Bronchial epithelial cell (primary cell): Measurements from ENCODE around the gene SORCS2. TPM values are rescaled to one million over a fixed set of nuclear protein-coding genes. Genes with fewer than 3 reads are reported as not detected.

Experiments
- DNase-seq: peaks from one replicate; pipeline ENCODE4 v3.0.0-alpha.2; 2010; ENCODE audit warnings: low read depth
- FAIRE-seq: peaks from 2 replicates; lab custom pipeline; 2011; peaks lifted over from hg19 to GRCh38; lab: Jason Lieb, UNC
- H3K27me3 ChIP-seq: 2 replicates; pipeline ENCODE4 v1.5.1; 2011; ENCODE audit warnings: low read length; ENCODE audit not compliant: control insufficient read depth, insufficient read depth
- H3K36me3 ChIP-seq: 2 replicates; pipeline ENCODE4 v1.5.1; 2011; ENCODE audit warnings: low read length; ENCODE audit not compliant: control insufficient read depth, insufficient read depth
- H3K4me3 ChIP-seq: 2 replicates; pipeline ENCODE4 v1.5.1; 2011; ENCODE audit warnings: mild to moderate bottlenecking, low read depth, low read length, control low read depth
- total RNA-seq: library from RNA; depleted of rRNA; stranded (reverse); fragments of >200 nt; gene quantifications from 2 replicates; pipeline ENCODE4 v1.2.1, GENCODE V29; 2014
- TF ChIP-seq, protein P1 (sequence below): IDR thresholded peaks from 2 replicates; pipeline ENCODE4 v1.5.1; 2011; ENCODE audit warnings: mild to moderate bottlenecking, moderate library complexity, low read length, control low read depth, inconsistent platforms; ENCODE audit not compliant: insufficient read depth, severe bottlenecking

Gene SORCS2
- total RNA-seq, 1 donor from 2014 or later = under 0.01 TPM

DNA sequence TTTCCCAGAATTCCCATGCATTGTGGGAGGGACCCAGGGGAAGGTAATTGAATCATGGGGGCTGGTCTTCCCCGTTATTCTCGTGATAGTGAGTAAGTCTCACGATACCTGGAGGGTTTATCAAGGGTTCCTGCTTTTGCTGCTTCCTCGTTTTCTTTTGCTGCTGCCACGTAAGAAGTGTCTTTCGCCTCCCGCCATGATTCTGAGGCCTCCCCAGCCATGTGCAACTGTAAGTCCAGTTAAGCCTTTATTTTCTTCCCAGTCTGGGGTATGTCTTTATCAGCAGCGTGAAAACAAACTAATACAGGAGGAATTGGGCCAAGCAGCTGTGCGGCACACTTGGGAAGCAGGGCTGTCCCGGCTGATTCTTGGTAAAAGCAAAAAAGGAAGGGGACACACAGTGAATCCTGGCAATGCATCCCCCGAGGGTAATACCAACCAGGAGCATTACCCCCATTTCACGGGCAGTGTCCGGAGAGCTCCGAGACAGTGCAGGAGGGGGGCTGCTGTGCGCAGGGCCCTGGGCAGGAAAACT is 561.7 kb downstream of the SORCS2 start:
- no peak overlapping the region for H3K4me3 ChIP-seq
- H3K27me3 ChIP-seq = no peaks in the 10 kb centered on the region
- no peaks in the 10 kb centered on the region for H3K36me3 ChIP-seq
- FAIRE-seq = no peak
- no peak for DNase-seq
- TF ChIP-seq, protein P1, sequence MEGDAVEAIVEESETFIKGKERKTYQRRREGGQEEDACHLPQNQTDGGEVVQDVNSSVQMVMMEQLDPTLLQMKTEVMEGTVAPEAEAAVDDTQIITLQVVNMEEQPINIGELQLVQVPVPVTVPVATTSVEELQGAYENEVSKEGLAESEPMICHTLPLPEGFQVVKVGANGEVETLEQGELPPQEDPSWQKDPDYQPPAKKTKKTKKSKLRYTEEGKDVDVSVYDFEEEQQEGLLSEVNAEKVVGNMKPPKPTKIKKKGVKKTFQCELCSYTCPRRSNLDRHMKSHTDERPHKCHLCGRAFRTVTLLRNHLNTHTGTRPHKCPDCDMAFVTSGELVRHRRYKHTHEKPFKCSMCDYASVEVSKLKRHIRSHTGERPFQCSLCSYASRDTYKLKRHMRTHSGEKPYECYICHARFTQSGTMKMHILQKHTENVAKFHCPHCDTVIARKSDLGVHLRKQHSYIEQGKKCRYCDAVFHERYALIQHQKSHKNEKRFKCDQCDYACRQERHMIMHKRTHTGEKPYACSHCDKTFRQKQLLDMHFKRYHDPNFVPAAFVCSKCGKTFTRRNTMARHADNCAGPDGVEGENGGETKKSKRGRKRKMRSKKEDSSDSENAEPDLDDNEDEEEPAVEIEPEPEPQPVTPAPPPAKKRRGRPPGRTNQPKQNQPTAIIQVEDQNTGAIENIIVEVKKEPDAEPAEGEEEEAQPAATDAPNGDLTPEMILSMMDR = no peak

DNA sequence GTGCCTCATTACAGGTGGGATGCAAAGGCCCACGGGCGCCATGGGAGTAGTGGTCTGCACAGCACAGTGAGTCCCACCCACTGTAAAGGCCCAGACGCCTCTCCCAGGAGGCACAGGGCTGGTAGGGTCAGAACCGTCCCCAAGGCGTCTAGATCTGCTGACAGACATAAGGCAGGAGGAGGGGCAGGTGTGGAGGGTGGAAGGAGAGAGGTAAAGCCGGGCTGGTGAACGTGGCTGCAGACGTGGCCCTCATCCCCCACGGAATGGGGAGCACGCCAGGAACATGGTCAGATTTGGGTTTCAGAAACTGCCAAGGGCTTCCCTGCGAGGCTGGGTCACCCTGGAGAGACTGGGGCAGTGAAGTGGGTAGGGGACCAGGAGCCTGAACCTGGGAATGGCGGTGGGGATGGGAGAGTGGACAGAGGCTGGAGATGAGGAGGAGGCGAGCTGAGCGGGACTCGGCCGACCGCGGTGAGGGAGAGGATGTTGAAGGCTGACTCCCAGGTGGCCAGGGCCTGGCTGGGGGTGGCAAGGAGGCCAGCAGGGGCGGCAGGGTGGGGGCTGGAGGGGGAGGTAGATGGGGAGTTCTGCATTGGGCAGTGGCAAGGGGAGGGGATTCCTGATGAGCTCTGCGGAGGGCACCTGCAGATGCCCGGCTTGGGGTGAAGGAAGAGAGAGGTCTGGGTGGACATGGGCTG is 562.4 kb downstream of the SORCS2 start:
- TF ChIP-seq, protein P1 = no peak
- FAIRE-seq = no peak
- Histone ChIP-seq H3K27me3 (no peaks in the 10 kb centered on the region), H3K36me3 (peaks cover 3% of the 10 kb centered on the region), H3K4me3 (no peak overlapping the region)
- no peak for DNase-seq

DNA sequence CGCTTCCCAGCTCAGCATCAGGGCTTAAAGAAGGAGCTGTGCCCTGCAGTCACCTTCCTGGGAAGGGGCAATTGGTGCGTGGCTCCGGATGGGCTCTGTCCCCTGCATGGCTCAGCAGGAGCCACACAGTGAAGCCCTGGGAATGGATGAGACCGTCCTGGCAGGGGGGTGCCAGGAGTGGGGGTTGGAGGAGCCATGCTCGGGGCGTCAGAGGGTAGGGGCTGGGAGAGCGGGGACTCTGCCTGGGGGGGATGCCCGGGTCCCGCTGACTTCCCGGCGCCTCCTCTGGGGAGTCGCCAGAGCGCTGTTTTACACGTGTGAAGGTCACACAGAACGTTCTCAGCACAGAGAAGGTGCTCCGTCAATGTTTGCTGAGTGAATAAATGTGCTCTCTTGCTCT is 563.2 kb downstream of the SORCS2 start:
- TF ChIP-seq, protein P1 = no peak
- FAIRE-seq = no peak
- no peaks in the 10 kb centered on the region for H3K27me3 ChIP-seq
- peaks cover 5% of the 10 kb centered on the region for H3K36me3 ChIP-seq
- no peak overlapping the region for H3K4me3 ChIP-seq
- no peak for DNase-seq

DNA sequence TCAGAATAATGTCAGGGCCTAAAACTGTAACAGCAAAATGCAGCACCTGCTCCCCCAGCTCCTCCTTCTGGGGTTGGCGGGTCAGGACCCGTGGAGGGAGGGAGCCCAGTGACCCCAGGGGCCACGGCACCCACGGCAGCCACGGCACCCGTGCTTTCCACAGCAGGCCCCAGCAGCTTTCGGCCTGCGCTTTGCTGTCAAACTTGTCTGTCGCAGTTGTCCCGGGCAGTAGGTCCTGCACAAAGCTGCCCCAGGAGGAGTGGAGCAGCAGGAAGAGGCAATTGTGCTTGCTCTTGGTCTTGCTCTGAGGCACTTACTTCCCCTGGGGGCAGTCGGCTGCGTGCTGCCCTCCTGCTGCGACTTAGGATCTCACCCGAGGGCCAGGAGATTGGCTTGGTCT is 563.7 kb downstream of the SORCS2 start:
- Histone ChIP-seq H3K4me3 (no peak overlapping the region), H3K27me3 (no peaks in the 10 kb centered on the region), H3K36me3 (peaks cover 5% of the 10 kb centered on the region)
- FAIRE-seq (no peak), DNase-seq (no peak)
- TF ChIP-seq, protein P1 = no peak

DNA sequence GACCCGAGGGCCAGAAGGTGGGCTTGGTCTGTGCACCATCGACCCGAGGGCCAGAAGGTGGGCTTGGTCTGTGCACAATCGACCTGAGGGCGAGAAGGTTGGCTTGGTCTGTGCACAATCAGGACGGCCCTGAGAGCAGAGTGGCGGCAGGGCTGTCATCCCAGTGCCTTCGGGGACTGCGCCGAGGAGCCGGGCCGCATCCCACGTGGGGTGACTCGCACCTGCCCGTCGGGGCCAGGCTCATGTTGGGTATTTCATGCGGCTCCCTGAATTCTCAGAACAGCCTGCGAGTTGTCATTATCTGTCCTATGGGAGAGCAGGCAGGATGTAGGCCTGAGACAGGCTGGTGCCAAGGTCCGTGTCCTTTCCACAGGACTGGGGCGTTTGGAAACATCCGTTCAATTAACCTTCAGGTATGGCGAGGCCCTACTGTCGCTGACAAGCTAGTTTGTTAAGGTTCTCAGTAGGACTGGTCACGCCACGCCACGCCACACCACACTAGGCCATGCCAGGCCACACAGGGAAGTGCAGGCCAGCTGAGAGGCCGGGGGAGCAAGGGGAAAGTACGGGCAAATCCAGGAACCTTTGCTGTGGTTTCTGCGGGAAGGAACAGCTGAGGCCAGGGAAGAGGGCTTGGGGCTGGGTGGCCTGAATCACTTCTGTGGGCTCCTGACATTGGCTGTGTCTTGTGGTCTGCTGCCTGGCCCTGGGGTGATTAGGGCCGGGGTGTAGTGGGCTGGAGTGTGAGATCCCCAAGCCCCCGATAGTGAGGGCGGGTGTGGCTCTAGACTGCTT is 564.4 kb downstream of the SORCS2 start:
- Histone ChIP-seq H3K27me3 (no peaks in the 10 kb centered on the region), H3K36me3 (peaks cover 5% of the 10 kb centered on the region), H3K4me3 (no peak overlapping the region)
- TF ChIP-seq, protein P1 = no peak
- FAIRE-seq (no peak), DNase-seq (no peak)
